T-helper 22 cell (primary cell): ENCODE data around the gene PPP3CB.

Experiments
- DNase-seq: peaks from one replicate; pipeline ENCODE4 v3.0.0-alpha.2; 2020; ENCODE audit warnings: low read depth

Gene PPP3CB

DNA sequence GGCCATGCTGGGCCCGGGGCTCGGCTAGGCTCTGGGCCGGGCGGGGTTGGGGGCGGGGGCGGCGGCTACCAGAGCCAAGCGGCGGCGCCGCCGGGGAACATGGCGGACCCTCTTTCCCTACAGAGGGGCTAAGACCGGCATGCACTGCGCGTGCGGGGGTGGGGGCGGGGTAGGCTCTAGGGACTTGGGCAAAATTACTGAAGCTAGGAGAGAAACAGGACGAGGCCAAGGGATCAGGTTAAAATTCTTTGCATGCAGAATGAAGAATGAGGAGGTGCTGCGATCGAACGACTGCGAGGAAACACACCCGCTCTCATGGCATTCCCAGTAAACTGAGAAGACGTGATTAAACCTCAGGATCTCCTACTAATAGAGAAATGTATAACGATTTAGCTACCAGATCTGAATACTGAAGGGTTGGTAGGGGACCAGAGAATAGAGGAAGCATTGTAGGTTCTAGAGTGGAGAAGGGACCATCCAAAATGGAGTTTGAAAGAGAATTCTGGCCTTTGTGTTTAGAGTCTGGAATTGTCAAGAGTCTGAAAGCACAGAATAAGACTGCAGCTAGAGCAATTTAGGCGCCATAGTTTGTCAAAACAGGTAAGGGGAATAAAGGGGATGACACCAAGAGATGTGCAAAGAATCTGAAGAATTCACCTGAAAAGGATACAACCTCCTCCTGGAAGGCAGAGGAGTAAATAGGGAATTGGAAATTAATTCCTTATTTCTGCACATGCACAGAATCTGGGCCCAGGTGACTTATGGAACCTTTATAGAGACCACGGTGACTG is at the start of gene PPP3CB:
Gene PPP3CB (minus strand): TSS at position 141 of the 791 bp plus-strand sequence. CDS start 135 bp downstream, at position 6.
- DNase-seq: peak; percentile 89

GRCh38 chr10:73545357-73545756 is 49.5 kb upstream of the PPP3CB start:
- DNase-seq: no peak

GRCh38 chr10:73537709-73538108 is 41.9 kb upstream of the PPP3CB start:
- no peak for DNase-seq

DNA sequence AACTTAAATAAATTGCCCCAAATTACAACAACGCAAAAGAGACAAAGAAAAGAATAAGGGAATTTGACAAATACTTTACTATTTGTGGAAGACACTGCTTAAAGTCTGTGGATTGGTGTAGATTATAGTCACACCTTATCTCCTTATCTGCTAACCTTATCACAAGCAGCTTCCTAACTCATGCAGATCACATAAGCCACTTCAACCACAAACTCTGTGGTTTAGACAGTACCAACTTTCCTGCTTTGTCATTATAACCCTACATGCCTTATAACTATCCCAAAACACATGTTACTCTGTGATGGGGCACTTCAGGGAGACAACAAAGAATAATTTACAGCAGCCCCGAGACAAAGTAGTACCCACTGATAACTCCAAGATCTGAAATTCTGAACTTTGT is 41.5 kb upstream of the PPP3CB start:
- no peak for DNase-seq

GRCh38 chr10:73534857-73535256 is 39.0 kb upstream of the PPP3CB start:
- DNase-seq: no peak

- peak; percentile 7 for DNase-seq
Observed at GRCh38 chr10:73529089-73529832, 33.4 kb upstream of the PPP3CB start.

DNA sequence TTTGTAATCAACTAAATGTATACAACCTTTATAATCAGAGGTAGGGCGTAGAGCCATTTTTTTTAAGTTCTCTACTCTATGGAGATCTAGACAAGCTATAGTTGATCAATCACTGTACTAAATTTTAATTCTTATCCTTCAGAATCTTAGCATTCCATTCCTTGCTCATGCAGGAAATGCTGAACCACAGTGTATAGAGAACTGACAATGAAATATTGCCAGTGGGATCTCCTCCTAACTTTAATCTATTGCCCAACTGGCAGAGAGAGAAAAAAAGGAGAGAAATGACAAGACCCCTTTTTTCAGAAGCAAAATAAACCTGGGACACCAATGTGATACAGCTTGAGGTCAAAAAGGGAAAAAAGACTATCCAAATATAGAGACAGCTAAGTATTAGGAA is 26.4 kb upstream of the PPP3CB start:
- no peak for DNase-seq

- no peak for DNase-seq
Observed at GRCh38 chr10:73519336-73519735, 23.5 kb upstream of the PPP3CB start.

- no peak for DNase-seq
Observed at GRCh38 chr10:73517166-73517888, 21.5 kb upstream of the PPP3CB start.

DNA sequence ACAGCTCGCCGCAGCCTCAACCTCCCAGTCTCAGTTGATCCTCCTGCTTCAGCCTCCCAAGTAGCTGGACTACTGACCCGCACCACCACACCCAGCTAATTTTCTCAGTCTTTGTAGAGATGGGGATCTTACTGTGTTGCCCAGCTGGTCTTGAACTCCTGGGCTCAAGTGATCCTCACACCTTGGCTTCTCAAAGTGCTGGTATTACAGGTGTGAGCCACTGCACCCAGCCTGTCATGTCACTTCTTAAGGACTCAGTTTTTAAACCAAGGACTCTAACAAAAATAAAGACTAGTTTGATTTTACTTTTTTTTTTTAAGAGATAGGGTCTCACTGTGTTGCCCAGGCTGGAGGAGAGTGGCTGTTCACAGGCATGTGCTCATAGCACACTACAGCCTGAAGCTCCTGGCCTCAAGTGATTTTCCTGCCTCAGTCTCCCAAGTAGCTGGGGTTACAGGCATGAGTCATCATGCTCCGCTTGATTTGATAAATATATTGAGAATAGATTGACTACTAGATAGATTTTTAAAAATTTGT is 16.5 kb upstream of the PPP3CB start:
- no peak for DNase-seq

- no peak for DNase-seq
Observed at GRCh38 chr10:73509695-73510094, 13.9 kb upstream of the PPP3CB start.

- DNase-seq: no peak
Observed at GRCh38 chr10:73506491-73506890, 10.7 kb upstream of the PPP3CB start.

- no peak for DNase-seq
Observed at GRCh38 chr10:73506074-73506473, 10.2 kb upstream of the PPP3CB start.

DNA sequence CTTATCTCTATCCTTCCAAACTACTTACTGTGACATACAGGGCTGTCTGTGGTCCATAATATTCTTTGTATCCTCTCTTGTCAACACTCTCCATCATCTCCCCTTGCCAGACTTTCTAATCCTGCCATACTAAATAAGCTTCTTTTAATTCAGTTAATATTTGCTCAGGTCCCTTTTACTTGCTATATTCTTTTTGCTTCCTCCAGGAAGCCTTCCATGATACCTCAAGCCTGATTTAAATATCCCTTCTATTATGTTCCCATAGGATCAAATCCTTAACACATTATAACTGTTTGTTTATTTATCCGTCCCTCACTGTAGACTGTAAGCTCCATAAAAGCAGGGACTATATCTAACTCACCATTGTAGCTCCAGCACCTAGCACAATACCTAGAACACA is 7.2 kb upstream of the PPP3CB start:
- DNase-seq: no peak

GRCh38 chr10:73501651-73502050 is 5.8 kb upstream of the PPP3CB start:
- no peak for DNase-seq

DNA sequence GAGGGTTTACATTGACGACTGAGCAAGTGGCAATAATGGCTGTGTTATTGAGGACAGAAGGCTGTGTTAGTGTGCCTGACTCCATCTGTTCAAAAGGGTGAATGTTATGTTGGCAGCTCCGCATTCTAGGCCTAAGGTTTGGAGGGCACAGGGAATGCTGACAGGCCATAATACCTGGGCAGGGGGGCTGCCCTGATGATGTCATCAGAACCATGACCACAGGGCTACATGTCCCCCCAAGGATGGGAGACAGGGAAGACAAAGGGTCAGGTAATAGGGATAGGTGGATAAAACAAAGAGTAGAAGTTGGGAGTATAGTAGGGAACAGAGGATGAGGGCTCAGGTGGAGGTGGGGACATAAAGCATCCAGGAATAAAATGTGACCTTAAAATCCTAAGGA is 1.8 kb upstream of the PPP3CB start:
- no peak for DNase-seq

GRCh38 chr10:73495226-73495883 is 469 bp downstream of the PPP3CB start:
- peak; percentile 87 for DNase-seq

DNA sequence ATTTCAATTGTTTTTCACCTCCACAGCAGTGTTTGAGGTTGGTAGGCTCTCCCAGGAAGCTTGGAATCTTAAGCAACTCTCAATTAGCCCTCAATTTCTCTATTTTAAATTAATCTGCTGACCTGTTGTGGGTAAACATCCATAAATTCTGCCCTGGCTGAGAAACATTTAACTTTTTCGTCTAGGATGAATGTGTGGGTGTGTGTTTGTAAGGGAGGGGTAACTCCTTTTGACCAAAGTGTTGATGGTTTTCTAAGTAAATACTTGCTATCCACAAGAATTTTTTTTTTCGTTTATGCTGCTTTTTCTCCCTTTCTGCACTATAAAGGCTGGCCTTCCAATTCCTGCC is 973 bp downstream of the PPP3CB start:
- DNase-seq: no peak

GRCh38 chr10:73494213-73494612 is 1.6 kb downstream of the PPP3CB start:
- DNase-seq: no peak

DNA sequence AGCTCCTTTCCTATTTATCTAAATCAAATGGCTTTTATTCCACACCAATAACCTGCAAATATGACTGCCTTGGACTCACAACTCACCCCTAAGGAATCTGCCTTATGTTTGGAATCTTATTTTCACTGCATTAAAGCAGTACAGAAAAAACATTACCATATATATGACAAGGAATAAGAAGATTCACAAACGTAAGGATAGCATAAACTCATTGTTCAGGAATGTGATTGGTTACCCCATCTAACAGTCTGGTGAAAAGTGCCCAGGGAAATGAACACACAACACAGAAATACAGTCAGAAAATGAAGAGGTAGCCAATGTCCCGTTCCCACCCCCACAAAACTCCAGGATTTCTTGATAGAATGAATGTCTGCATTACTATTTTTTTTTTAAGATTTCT is 2.0 kb downstream of the PPP3CB start:
- DNase-seq: no peak

DNA sequence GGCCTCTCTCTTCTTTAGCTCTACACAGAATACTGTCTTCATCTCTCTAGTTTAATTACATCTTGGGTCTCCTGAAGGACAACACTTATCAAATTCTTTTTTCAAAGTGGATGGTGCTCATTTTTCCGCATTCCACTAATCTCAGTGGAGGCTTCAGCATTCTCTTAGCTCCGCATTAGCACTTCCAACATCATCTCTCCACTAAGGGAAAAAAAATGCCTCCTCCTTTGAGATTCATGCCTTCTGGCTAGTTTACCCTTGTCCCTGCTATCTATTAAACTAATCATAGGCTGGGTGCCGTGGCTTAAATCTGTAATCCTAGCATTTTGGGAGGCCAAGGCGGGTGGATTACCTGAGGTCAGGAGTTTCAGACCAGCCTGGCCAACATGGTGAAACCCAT is 9.2 kb downstream of the PPP3CB start:
- DNase-seq: no peak

DNA sequence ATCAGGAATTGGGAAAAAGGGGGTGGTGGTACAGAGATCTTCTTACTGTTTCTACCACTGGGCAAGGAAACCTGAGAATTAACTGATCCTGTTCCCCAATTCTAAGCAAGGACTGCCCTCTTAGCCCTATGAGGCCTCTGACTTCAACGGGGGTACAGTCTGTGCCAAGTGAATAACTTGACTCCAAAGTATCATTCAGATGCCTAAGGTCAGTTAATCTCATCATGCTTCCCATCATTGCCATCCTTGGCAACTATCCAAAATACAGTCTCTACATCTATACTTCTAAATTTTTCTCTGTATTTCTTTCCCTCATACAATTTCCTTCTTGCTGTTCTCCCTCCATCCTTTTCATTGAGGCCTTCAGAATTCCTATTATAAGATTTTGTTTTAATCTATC is 10.5 kb downstream of the PPP3CB start:
- DNase-seq: no peak
